GM19351 (cell line): Measurements from ENCODE around the gene ID1.

Source experiments
- ATAC-seq: cut with Tn5 transposase; IDR thresholded peaks from one replicate; pipeline ENCODE4 v1.9.1; 2021; ENCODE audit warnings: mild to moderate bottlenecking, moderate library complexity; ENCODE audit not compliant: unreplicated experiment

Gene ID1

GRCh38 chr20:31605031-31605901 lies at the start of gene ID1:
ID1 (plus strand) TSS chr20:31605289; CDS start chr20:31605388, 99 bp downstream.
- ATAC-seq: peak; percentile 78

- ATAC-seq: no peak
These were observed 45.4 kb upstream of the ID1 start for GRCh38 chr20:31559704-31560093.

- ATAC-seq: no peak
These were observed 44.9 kb upstream of the ID1 start for GRCh38 chr20:31560094-31560745.

- no peak for ATAC-seq
These were observed 44.1 kb upstream of the ID1 start for GRCh38 chr20:31560746-31561598.

- ATAC-seq: no peak
These were observed 42.8 kb upstream of the ID1 start for GRCh38 chr20:31562241-31562640.

- ATAC-seq: no peak
These were observed 40.8 kb upstream of the ID1 start for GRCh38 chr20:31564284-31564683.

- ATAC-seq: no peak
These were observed 39.3 kb upstream of the ID1 start for GRCh38 chr20:31565699-31566318.

GRCh38 chr20:31566319-31566657 lies 38.8 kb upstream of the ID1 start:
- no peak for ATAC-seq

- ATAC-seq: no peak
These were observed 38.3 kb upstream of the ID1 start for GRCh38 chr20:31566658-31567379.

- ATAC-seq: no peak
These were observed 37.7 kb upstream of the ID1 start for GRCh38 chr20:31567380-31567720.

GRCh38 chr20:31568041-31568731 lies 36.9 kb upstream of the ID1 start:
- ATAC-seq: no peak

- no peak for ATAC-seq
These were observed 36.3 kb upstream of the ID1 start for GRCh38 chr20:31568773-31569162.

GRCh38 chr20:31569163-31570020 lies 35.7 kb upstream of the ID1 start:
- no peak for ATAC-seq

GRCh38 chr20:31570021-31570463 lies 35.0 kb upstream of the ID1 start:
- no peak for ATAC-seq

GRCh38 chr20:31570735-31571617 lies 34.1 kb upstream of the ID1 start:
- no peak for ATAC-seq

GRCh38 chr20:31572042-31572700 lies 32.9 kb upstream of the ID1 start:
- no peak for ATAC-seq
